ENCODE data around the gene WFIKKN2.

DNA sequence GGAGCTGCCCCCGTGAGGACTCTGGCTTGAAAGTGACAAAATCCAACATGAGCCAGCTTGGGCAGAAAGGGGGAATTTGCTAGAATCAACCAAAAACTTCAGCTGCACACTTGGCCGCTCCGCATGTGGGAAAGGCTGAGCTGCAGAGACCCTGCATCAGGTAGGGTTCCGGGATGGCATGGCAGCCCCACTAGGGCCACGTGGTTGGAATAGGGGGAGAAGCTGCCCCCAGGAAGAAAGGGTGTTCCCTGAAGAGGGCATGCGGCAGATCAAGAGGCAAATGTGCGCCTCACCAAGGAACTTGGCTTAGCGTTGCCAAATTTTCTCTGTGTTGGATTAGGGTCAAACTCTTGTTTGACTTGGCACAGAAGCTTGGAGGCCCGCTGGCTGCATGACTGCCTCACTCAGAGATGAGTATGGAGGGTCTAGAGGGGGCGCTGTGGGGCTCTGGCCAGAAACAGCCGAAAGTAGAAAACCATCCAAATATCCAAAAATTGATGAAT, 29.2 kb upstream of the WFIKKN2 start:
- no peak for TF ChIP-seq ZNF169 (tag by site-specific recombination; IDR thresholded peaks at IDR 0.05)
- TF ChIP-seq ZSCAN16 (tag by site-specific recombination; IDR thresholded peaks at IDR 0.05) = no peak
- TF ChIP-seq, protein P1, sequence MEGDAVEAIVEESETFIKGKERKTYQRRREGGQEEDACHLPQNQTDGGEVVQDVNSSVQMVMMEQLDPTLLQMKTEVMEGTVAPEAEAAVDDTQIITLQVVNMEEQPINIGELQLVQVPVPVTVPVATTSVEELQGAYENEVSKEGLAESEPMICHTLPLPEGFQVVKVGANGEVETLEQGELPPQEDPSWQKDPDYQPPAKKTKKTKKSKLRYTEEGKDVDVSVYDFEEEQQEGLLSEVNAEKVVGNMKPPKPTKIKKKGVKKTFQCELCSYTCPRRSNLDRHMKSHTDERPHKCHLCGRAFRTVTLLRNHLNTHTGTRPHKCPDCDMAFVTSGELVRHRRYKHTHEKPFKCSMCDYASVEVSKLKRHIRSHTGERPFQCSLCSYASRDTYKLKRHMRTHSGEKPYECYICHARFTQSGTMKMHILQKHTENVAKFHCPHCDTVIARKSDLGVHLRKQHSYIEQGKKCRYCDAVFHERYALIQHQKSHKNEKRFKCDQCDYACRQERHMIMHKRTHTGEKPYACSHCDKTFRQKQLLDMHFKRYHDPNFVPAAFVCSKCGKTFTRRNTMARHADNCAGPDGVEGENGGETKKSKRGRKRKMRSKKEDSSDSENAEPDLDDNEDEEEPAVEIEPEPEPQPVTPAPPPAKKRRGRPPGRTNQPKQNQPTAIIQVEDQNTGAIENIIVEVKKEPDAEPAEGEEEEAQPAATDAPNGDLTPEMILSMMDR (tag by site-specific recombination; IDR thresholded peaks at IDR 0.05) = no peak
- TF ChIP-seq ZNF629 (tag by site-specific recombination; IDR thresholded peaks at IDR 0.05) = no peak

Data from HEK293 (cell line).